HEK293 (cell line): ENCODE measurements around the gene LNPK.

ENCODE experiments used
- CTCF ChIA-PET: fragments of 350-600 bp; formaldehyde crosslinking; extraction: SDS; loops from one replicate; lab custom pipeline; 2021; ENCODE audit warnings: antibody characterized with exemption; lab: Yijun Ruan, JAX
- POLR2A ChIA-PET: fragments of 300-600 bp; formaldehyde crosslinking; extraction: SDS; loops from one replicate; lab custom pipeline; 2020; ENCODE audit warnings: antibody characterized with exemption, inconsistent platforms; lab: Yijun Ruan, JAX
- H3K27ac ChIP-seq: fragments of 200-500 bp; sonication (Bioruptor generic); 2 replicates; pipeline ENCODE4 v1.5.1; 2014; ENCODE audit warnings: low read depth, low read length, control low read depth, inconsistent platforms; ENCODE audit errors: extremely low read depth
- H3K36me3 ChIP-seq, 2 experiments: fragments of 200-500 bp in 1 of 2; sonication (Bioruptor generic) in 1 of 2; 1 replicate in 1 of 2; 2 replicates in 1 of 2; pipeline ENCODE4 v1.5.1; 2014 to 2017; ENCODE audit warnings: inconsistent platforms in 2 of 2, low read length in 2 of 2; ENCODE audit not compliant: control insufficient read depth in 2 of 2, insufficient read depth in 1 of 2
- H3K4me1 ChIP-seq: fragments of 200-500 bp; sonication (Bioruptor generic); 2 replicates; pipeline ENCODE4 v1.5.1; 2014; ENCODE audit warnings: mild to moderate bottlenecking, low read length, inconsistent platforms; ENCODE audit not compliant: control insufficient read depth, insufficient read depth
- H3K4me3 ChIP-seq: 2 replicates; pipeline ENCODE4 v1.5.1; 2011; ENCODE audit warnings: low read depth, mild to moderate bottlenecking, control low read depth, low read length, moderate library complexity
- H3K9me3 ChIP-seq: fragments of 200-500 bp; sonication (Bioruptor generic); 2 replicates; pipeline ENCODE4 v1.5.1; 2014; ENCODE audit warnings: low read depth, low read length, inconsistent platforms; ENCODE audit not compliant: control insufficient read depth, insufficient read depth
- BCL11A ChIP-seq: fragments of 450-650 bp; formaldehyde crosslinking; IDR thresholded peaks from 2 replicates; pipeline ENCODE4 v1.5.1; 2016; ENCODE audit warnings: low read depth, missing biosample characterization, missing genetic modification characterization
- GLI4 ChIP-seq: fragments of 450-650 bp; formaldehyde crosslinking; IDR thresholded peaks from 2 replicates; pipeline ENCODE4 v1.5.1; 2016; ENCODE audit warnings: missing biosample characterization, missing genetic modification characterization
- IKZF3 ChIP-seq: fragments of 450-650 bp; IDR thresholded peaks from 2 replicates; pipeline ENCODE4 v1.5.0; 2018; ENCODE audit warnings: missing biosample characterization, mild to moderate bottlenecking, missing genetic modification characterization, moderate library complexity
- KLF10 ChIP-seq: fragments of 450-650 bp; IDR thresholded peaks from 2 replicates; pipeline ENCODE4 v1.5.1; 2018; ENCODE audit warnings: missing biosample characterization, mild to moderate bottlenecking, missing genetic modification characterization
- KLF9 ChIP-seq: fragments of 450-650 bp; formaldehyde crosslinking; IDR thresholded peaks from 2 replicates; pipeline ENCODE4 v1.5.1; 2016; ENCODE audit warnings: missing biosample characterization, missing genetic modification characterization, low read depth
- SP2 ChIP-seq: fragments of 450-650 bp; formaldehyde crosslinking; IDR thresholded peaks from 2 replicates; pipeline ENCODE4 v1.5.1; 2016; ENCODE audit warnings: missing biosample characterization, missing genetic modification characterization
- ZFP69B ChIP-seq: fragments of 450-650 bp; formaldehyde crosslinking; IDR thresholded peaks from 2 replicates; pipeline ENCODE4 v1.5.1; 2016; ENCODE audit warnings: missing biosample characterization, missing genetic modification characterization
- ZNF114 ChIP-seq: fragments of 450-650 bp; formaldehyde crosslinking; IDR thresholded peaks from 2 replicates; pipeline ENCODE4 v1.5.0; 2017; ENCODE audit warnings: missing biosample characterization, missing genetic modification characterization
- ZNF214 ChIP-seq: fragments of 450-650 bp; formaldehyde crosslinking; IDR thresholded peaks from 2 replicates; pipeline ENCODE4 v1.5.1; 2017; ENCODE audit warnings: missing biosample characterization, mild to moderate bottlenecking, missing genetic modification characterization, borderline replicate concordance
- ZNF366 ChIP-seq: fragments of 450-650 bp; formaldehyde crosslinking; conservative IDR thresholded peaks from 2 replicates; pipeline ENCODE4 v1.5.1; 2016; ENCODE audit warnings: missing biosample characterization, missing genetic modification characterization
- ZNF510 ChIP-seq: fragments of 450-650 bp; formaldehyde crosslinking; IDR thresholded peaks from 2 replicates; pipeline ENCODE4 v1.5.1; 2018; ENCODE audit warnings: mild to moderate bottlenecking, missing genetic modification characterization, missing biosample characterization; ENCODE audit not compliant: insufficient replicate concordance
- ZNF629 ChIP-seq: fragments of 450-650 bp; formaldehyde crosslinking; IDR thresholded peaks from 2 replicates; pipeline ENCODE4 v1.5.1; 2017; ENCODE audit warnings: missing biosample characterization, missing genetic modification characterization
- ZNF654 ChIP-seq: fragments of 450-650 bp; formaldehyde crosslinking; IDR thresholded peaks from 2 replicates; pipeline ENCODE4 v1.5.1; 2016; ENCODE audit warnings: low read depth, missing biosample characterization, missing genetic modification characterization
- ZNF677 ChIP-seq: fragments of 450-650 bp; IDR thresholded peaks from 2 replicates; pipeline ENCODE4 v1.5.0; 2018; ENCODE audit warnings: missing biosample characterization, mild to moderate bottlenecking, missing genetic modification characterization, moderate library complexity
- ZNF843 ChIP-seq: fragments of 450-650 bp; formaldehyde crosslinking; IDR thresholded peaks from 2 replicates; pipeline ENCODE4 v1.5.1; 2016; ENCODE audit warnings: missing biosample characterization, missing genetic modification characterization
- TF ChIP-seq, protein P1 (sequence below): fragments of 450-650 bp; formaldehyde crosslinking; IDR thresholded peaks from 2 replicates; pipeline ENCODE4 v1.5.1; 2017; ENCODE audit warnings: missing biosample characterization, missing genetic modification characterization
- TF ChIP-seq, protein P2 (sequence below): fragments of 450-650 bp; formaldehyde crosslinking; conservative IDR thresholded peaks from 2 replicates; pipeline ENCODE4 v1.5.1; 2016; ENCODE audit warnings: low read depth, missing biosample characterization, missing genetic modification characterization
- TF ChIP-seq, protein P3 (sequence below): fragments of 450-650 bp; formaldehyde crosslinking; IDR thresholded peaks from 2 replicates; pipeline ENCODE4 v1.5.1; 2017; ENCODE audit warnings: missing biosample characterization, missing genetic modification characterization
- TF ChIP-seq, protein P4 (sequence below): fragments of 450-650 bp; formaldehyde crosslinking; IDR thresholded peaks from 2 replicates; pipeline ENCODE4 v1.5.0; 2017; ENCODE audit warnings: missing biosample characterization, missing genetic modification characterization, borderline replicate concordance
- TF ChIP-seq, protein P5 (sequence below): fragments of 450-650 bp; formaldehyde crosslinking; IDR thresholded peaks from 2 replicates; pipeline ENCODE4 v1.5.1; 2016; ENCODE audit warnings: missing biosample characterization, missing genetic modification characterization

LNPK gene

DNA sequence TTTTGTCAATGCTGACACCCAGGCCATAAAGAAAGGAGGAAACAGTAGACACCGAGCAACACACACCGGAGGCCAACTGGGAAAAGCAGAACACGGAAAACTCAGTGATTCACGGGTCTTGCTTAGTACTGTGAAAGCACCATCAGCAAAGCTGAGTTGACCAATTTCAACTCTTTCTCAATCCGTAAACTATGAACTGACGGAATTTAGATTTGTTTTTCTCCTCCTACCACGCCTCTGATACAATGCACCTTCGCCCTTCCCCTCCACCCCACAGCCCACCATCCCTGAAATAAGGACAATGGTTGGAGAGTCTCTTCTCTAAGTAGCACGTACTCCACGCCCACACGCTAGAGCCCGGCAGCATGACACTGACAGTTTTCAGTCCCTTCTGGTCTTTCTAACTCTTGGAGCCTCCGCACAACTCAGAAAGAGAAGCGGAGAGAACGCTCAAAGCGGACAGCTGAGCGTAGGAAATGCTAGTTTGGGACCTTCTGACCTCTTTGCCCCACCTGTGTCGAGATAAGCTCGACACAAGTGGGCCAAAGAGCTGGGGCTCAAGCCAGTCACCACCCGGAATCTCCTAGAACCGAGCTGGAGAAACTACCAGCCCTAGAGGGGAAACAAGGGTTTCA lies 669 bp downstream of the LNPK start (continued):
- TF ChIP-seq SP2 (tag by site-specific recombination) (peak; percentile 8; the same call in 1 of the 2 replicates), KLF10 (tag by site-specific recombination) (no peak), ZNF654 (tag by site-specific recombination) (no peak), BCL11A (tag by site-specific recombination) (no peak), KLF9 (tag by site-specific recombination) (peak; percentile 36), ZFP69B (tag by site-specific recombination) (no peak), ZNF366 (tag by site-specific recombination) (0 out of 2 replicates have a peak, but pooled peaks have one; percentile 39), ZNF510 (no peak), ZNF114 (tag by site-specific recombination) (no peak), ZNF629 (no peak), IKZF3 (tag by site-specific recombination) (no peak)
- TF ChIP-seq, protein P1, sequence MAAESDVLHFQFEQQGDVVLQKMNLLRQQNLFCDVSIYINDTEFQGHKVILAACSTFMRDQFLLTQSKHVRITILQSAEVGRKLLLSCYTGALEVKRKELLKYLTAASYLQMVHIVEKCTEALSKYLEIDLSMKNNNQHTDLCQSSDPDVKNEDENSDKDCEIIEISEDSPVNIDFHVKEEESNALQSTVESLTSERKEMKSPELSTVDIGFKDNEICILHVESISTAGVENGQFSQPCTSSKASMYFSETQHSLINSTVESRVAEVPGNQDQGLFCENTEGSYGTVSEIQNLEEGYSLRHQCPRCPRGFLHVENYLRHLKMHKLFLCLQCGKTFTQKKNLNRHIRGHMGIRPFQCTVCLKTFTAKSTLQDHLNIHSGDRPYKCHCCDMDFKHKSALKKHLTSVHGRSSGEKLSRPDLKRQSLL (tag by site-specific recombination) = 0 out of 2 replicates have a peak, but pooled peaks have one; percentile 38
- TF ChIP-seq, protein P2, sequence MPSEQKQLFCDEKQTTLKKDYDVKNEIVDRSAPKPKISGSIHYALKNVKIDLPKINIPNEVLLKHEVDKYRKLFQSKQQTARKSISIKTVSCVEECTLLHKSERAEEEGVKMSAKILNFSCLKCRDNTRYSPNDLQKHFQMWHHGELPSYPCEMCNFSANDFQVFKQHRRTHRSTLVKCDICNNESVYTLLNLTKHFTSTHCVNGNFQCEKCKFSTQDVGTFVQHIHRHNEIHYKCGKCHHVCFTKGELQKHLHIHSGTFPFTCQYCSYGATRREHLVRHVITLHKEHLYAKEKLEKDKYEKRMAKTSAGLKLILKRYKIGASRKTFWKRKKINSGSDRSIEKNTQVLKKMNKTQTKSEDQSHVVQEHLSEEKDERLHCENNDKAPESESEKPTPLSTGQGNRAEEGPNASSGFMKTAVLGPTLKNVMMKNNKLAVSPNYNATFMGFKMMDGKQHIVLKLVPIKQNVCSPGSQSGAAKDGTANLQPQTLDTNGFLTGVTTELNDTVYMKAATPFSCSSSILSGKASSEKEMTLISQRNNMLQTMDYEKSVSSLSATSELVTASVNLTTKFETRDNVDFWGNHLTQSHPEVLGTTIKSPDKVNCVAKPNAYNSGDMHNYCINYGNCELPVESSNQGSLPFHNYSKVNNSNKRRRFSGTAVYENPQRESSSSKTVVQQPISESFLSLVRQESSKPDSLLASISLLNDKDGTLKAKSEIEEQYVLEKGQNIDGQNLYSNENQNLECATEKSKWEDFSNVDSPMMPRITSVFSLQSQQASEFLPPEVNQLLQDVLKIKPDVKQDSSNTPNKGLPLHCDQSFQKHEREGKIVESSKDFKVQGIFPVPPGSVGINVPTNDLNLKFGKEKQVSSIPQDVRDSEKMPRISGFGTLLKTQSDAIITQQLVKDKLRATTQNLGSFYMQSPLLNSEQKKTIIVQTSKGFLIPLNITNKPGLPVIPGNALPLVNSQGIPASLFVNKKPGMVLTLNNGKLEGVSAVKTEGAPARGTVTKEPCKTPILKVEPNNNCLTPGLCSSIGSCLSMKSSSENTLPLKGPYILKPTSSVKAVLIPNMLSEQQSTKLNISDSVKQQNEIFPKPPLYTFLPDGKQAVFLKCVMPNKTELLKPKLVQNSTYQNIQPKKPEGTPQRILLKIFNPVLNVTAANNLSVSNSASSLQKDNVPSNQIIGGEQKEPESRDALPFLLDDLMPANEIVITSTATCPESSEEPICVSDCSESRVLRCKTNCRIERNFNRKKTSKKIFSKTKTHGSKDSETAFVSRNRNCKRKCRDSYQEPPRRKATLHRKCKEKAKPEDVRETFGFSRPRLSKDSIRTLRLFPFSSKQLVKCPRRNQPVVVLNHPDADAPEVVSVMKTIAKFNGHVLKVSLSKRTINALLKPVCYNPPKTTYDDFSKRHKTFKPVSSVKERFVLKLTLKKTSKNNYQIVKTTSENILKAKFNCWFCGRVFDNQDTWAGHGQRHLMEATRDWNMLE (tag by site-specific recombination) = no peak
- TF ChIP-seq, protein P3, sequence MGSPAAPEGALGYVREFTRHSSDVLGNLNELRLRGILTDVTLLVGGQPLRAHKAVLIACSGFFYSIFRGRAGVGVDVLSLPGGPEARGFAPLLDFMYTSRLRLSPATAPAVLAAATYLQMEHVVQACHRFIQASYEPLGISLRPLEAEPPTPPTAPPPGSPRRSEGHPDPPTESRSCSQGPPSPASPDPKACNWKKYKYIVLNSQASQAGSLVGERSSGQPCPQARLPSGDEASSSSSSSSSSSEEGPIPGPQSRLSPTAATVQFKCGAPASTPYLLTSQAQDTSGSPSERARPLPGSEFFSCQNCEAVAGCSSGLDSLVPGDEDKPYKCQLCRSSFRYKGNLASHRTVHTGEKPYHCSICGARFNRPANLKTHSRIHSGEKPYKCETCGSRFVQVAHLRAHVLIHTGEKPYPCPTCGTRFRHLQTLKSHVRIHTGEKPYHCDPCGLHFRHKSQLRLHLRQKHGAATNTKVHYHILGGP (tag by site-specific recombination) = no peak
- TF ChIP-seq, protein P4, sequence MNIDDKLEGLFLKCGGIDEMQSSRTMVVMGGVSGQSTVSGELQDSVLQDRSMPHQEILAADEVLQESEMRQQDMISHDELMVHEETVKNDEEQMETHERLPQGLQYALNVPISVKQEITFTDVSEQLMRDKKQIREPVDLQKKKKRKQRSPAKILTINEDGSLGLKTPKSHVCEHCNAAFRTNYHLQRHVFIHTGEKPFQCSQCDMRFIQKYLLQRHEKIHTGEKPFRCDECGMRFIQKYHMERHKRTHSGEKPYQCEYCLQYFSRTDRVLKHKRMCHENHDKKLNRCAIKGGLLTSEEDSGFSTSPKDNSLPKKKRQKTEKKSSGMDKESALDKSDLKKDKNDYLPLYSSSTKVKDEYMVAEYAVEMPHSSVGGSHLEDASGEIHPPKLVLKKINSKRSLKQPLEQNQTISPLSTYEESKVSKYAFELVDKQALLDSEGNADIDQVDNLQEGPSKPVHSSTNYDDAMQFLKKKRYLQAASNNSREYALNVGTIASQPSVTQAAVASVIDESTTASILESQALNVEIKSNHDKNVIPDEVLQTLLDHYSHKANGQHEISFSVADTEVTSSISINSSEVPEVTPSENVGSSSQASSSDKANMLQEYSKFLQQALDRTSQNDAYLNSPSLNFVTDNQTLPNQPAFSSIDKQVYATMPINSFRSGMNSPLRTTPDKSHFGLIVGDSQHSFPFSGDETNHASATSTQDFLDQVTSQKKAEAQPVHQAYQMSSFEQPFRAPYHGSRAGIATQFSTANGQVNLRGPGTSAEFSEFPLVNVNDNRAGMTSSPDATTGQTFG = no peak

DNA sequence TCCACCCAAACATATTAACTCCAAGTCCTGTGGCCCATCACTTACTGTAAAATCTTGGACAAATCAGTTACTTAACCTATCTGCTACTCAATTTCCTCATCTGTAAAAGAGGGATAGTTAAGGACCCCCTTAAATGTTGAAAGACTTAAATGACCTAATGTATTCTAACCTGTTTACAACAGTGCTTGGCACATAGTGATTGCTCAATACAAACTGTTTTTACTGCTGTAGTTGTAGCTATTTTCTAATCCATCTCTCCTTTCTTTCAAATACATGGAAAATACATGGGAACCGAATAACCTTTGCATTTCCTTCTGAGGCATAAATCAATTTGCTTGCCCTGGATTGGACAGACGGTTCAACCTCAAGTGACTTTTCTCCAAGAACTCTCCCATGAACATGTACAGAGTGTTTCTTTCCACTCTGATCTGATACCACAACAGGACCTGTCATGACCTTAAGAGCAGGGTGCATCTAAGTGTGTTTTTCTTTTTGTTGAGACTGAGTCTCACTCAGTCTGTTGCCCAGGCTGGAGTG lies 2.7 kb downstream of the LNPK start:
- CTCF ChIA-PET = no interaction called here
- no peaks in the 10 kb centered on the region for H3K36me3 ChIP-seq

More for the DNA sequence above, 2.7 kb downstream of the LNPK start:
- Histone ChIP-seq H3K27ac (no peak overlapping the region), H3K9me3 (no peaks in the 10 kb centered on the region), H3K4me3 (no peak overlapping the region), H3K4me1 (peaks cover 9% of the 10 kb centered on the region)
- POLR2A ChIA-PET = no interaction called here
- TF ChIP-seq ZNF843 (tag by site-specific recombination) (no peak), ZNF510 (no peak), GLI4 (tag by site-specific recombination) (no peak), ZNF214 (tag by site-specific recombination) (no peak), ZNF677 (tag by site-specific recombination) (no peak)
- TF ChIP-seq, protein P5, sequence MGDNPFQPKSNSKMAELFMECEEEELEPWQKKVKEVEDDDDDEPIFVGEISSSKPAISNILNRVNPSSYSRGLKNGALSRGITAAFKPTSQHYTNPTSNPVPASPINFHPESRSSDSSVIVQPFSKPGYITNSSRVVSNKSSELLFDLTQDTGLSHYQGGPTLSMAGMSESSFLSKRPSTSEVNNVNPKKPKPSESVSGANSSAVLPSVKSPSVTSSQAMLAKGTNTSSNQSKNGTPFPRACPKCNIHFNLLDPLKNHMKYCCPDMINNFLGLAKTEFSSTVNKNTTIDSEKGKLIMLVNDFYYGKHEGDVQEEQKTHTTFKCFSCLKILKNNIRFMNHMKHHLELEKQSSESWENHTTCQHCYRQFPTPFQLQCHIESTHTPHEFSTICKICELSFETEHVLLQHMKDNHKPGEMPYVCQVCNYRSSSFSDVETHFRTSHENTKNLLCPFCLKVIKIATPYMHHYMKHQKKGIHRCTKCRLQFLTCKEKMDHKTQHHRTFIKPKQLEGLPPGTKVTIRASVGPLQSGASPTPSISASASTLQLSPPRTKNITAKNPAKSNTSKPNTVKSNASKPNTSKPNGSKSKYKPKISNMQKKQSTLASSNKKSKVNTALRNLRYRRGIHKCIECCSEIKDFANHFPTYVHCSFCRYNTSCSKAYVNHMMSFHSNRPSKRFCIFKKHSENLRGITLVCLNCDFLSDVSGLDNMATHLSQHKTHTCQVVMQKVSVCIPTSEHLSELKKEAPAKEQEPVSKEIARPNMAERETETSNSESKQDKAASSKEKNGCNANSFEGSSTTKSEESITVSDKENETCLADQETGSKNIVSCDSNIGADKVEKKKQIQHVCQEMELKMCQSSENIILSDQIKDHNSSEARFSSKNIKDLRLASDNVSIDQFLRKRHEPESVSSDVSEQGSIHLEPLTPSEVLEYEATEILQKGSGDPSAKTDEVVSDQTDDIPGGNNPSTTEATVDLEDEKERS (tag by site-specific recombination) = no peak
